ENCODE results near the gene SETD4.

SETD4 gene

DNA sequence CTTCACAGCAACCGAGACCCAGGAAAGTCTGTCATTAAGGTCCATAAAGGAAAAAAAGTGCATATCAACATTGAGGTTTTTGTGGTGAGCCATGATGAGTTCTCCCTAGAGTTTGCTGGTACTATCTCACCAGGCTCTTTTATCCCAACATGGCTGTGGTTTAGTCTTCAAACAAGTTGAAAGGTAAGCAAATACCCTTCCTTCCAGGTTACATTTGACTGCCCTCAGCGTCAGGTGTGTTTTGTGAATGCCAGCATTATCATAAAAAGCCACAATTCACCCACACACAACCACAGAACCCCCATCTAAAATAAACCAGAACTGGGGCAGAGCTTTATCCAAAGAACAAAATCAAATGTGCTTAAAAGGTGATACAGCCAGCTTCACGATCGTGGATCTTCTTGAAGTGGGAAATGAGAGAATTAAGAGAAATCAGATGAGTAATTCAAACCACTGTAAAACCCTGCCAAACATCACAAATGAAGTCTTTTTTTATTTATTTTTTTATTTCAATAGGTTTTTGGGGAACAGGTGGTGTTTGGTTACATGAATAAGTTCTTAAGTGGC, 64.7 kb downstream of the SETD4 start:
- TF ChIP-seq NFIC (IDR thresholded peaks at IDR 0.05) (no peak), ZBTB7A (IDR thresholded peaks at IDR 0.05; ENCODE audit: low read depth) (no peak), FOXM1 (IDR thresholded peaks at IDR 0.05; ENCODE audit: borderline replicate concordance, low read depth) (no peak), YY1 (IDR thresholded peaks at IDR 0.05; ENCODE audit: low read depth) (no peak), CEBPB (IDR thresholded peaks at IDR 0.05) (no peak), TCF12 (IDR thresholded peaks at IDR 0.05; ENCODE audit: low read depth) (no peak), RAD21 (IDR thresholded peaks at IDR 0.05; ENCODE audit: low read depth) (no peak), TEAD4 (IDR thresholded peaks at IDR 0.05) (no peak), CREB1 (IDR thresholded peaks at IDR 0.05; ENCODE audit: low read depth) (no peak), TAF1 (IDR thresholded peaks at IDR 0.05; ENCODE audit: low read depth) (no peak), EGR1 (IDR thresholded peaks at IDR 0.05) (no peak), EP300 (IDR thresholded peaks at IDR 0.05; ENCODE audit: borderline replicate concordance) (no peak)
- TF ChIP-seq, protein P1, sequence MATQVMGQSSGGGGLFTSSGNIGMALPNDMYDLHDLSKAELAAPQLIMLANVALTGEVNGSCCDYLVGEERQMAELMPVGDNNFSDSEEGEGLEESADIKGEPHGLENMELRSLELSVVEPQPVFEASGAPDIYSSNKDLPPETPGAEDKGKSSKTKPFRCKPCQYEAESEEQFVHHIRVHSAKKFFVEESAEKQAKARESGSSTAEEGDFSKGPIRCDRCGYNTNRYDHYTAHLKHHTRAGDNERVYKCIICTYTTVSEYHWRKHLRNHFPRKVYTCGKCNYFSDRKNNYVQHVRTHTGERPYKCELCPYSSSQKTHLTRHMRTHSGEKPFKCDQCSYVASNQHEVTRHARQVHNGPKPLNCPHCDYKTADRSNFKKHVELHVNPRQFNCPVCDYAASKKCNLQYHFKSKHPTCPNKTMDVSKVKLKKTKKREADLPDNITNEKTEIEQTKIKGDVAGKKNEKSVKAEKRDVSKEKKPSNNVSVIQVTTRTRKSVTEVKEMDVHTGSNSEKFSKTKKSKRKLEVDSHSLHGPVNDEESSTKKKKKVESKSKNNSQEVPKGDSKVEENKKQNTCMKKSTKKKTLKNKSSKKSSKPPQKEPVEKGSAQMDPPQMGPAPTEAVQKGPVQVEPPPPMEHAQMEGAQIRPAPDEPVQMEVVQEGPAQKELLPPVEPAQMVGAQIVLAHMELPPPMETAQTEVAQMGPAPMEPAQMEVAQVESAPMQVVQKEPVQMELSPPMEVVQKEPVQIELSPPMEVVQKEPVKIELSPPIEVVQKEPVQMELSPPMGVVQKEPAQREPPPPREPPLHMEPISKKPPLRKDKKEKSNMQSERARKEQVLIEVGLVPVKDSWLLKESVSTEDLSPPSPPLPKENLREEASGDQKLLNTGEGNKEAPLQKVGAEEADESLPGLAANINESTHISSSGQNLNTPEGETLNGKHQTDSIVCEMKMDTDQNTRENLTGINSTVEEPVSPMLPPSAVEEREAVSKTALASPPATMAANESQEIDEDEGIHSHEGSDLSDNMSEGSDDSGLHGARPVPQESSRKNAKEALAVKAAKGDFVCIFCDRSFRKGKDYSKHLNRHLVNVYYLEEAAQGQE (IDR thresholded peaks at IDR 0.05; ENCODE audit: low read depth): no peak
- TF ChIP-seq, protein P2, sequence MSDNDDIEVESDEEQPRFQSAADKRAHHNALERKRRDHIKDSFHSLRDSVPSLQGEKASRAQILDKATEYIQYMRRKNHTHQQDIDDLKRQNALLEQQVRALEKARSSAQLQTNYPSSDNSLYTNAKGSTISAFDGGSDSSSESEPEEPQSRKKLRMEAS (IDR thresholded peaks at IDR 0.05): no peak
- TF ChIP-seq, protein P3, sequence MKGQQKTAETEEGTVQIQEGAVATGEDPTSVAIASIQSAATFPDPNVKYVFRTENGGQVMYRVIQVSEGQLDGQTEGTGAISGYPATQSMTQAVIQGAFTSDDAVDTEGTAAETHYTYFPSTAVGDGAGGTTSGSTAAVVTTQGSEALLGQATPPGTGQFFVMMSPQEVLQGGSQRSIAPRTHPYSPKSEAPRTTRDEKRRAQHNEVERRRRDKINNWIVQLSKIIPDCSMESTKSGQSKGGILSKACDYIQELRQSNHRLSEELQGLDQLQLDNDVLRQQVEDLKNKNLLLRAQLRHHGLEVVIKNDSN (IDR thresholded peaks at IDR 0.05): no peak

DNA sequence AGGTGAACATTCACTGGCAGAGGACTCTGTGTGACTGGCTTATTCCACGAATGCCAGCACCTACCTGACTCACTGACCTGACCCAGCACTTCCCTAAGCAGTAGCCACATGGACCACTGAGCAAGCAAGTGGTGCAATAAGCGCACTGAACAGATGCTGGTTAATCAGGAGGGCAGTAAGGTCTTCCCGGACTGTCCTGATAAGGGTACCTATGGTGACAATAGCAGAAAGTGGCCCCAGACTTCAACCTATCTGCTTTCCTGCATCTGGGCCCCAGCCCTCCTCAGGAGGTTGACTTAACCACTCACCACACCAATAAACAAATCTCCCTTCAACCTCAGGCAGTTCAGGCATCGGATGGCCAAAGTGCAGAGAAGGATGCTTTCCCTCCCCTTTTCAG, 65.7 kb downstream of the SETD4 start:
- TF ChIP-seq TAF1 (IDR thresholded peaks at IDR 0.05; ENCODE audit: low read depth): no peak

DNA sequence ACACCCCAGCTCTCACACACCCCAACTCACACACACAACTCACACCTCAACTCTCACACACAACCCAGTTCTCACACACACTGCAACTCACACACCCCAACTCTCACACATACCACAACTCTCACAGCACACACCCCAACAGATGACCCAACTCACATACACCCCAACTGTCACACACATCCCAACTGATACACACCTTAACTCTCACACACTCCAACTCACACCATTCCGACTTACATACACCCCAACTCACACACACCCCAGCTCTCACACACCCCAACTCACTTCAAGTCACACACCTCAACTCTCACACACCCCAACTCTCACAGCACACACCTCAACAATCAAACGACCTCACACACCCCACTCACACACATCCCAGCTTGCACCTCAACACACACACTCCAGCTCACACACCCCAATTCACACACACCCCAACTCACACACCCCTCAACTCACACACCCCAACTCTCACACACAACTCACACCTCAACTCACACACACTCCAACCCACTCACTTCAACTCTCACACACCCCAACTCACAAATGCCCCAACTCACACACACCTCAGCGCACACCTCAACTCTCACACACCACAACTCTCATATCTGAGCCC, 66.3 kb downstream of the SETD4 start:
- TF ChIP-seq, protein P1 (IDR thresholded peaks at IDR 0.05; ENCODE audit: low read depth): no peak
- no peak for TF ChIP-seq EP300 (IDR thresholded peaks at IDR 0.05; ENCODE audit: borderline replicate concordance)
- no peak for TF ChIP-seq TEAD4 (IDR thresholded peaks at IDR 0.05)
- TF ChIP-seq FOXM1 (IDR thresholded peaks at IDR 0.05; ENCODE audit: borderline replicate concordance, low read depth): no peak
- no peak for TF ChIP-seq EGR1 (IDR thresholded peaks at IDR 0.05)
- TF ChIP-seq TCF12 (IDR thresholded peaks at IDR 0.05; ENCODE audit: low read depth): no peak
- TF ChIP-seq, protein P2 (IDR thresholded peaks at IDR 0.05): no peak
- TF ChIP-seq TAF1 (IDR thresholded peaks at IDR 0.05; ENCODE audit: low read depth): no peak
- TF ChIP-seq NFIC (IDR thresholded peaks at IDR 0.05): no peak
- no peak for TF ChIP-seq RAD21 (IDR thresholded peaks at IDR 0.05; ENCODE audit: low read depth)
- no peak for TF ChIP-seq CREB1 (IDR thresholded peaks at IDR 0.05; ENCODE audit: low read depth)
- TF ChIP-seq, protein P3 (IDR thresholded peaks at IDR 0.05): no peak
- TF ChIP-seq CEBPB (IDR thresholded peaks at IDR 0.05): no peak
- no peak for TF ChIP-seq YY1 (IDR thresholded peaks at IDR 0.05; ENCODE audit: low read depth)
- TF ChIP-seq ZBTB7A (IDR thresholded peaks at IDR 0.05; ENCODE audit: low read depth): no peak

DNA sequence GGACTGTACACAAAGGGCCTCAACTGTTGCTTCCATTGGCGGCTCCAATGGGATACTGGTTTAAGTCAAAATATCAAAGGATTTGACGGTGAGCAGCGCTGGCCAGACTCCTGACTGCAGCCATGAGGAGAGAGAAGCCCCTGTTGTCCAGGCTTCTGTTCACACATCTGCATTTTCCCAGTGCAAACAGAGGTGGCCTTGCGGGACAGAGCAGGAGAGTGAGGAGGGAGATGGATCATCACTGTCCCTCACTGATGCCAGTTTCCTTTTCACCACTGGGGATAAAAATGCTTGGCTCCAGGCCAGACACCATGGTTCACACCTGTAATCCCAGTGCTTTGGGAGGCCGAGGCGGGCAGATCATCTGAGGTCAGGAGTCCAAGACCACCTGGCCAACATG, 69.2 kb downstream of the SETD4 start:
- TF ChIP-seq, protein P1 (IDR thresholded peaks at IDR 0.05; ENCODE audit: low read depth): no peak
- TF ChIP-seq EP300 (IDR thresholded peaks at IDR 0.05; ENCODE audit: borderline replicate concordance) (no peak), NFIC (IDR thresholded peaks at IDR 0.05) (no peak), CEBPB (IDR thresholded peaks at IDR 0.05) (no peak), ZBTB7A (IDR thresholded peaks at IDR 0.05; ENCODE audit: low read depth) (no peak), CREB1 (IDR thresholded peaks at IDR 0.05; ENCODE audit: low read depth) (no peak), FOXM1 (IDR thresholded peaks at IDR 0.05; ENCODE audit: borderline replicate concordance, low read depth) (no peak), YY1 (IDR thresholded peaks at IDR 0.05; ENCODE audit: low read depth) (no peak), TCF12 (IDR thresholded peaks at IDR 0.05; ENCODE audit: low read depth) (no peak), EGR1 (IDR thresholded peaks at IDR 0.05) (no peak), RAD21 (IDR thresholded peaks at IDR 0.05; ENCODE audit: low read depth) (no peak), TEAD4 (IDR thresholded peaks at IDR 0.05) (no peak), TAF1 (IDR thresholded peaks at IDR 0.05; ENCODE audit: low read depth) (no peak)
- TF ChIP-seq, protein P2 (IDR thresholded peaks at IDR 0.05): no peak

All from Ishikawa (cell line).